Psoas muscle (tissue), 8 donors: ENCODE measurements around the gene FAIM2. TPM values are rescaled to one million over a fixed set of nuclear protein-coding genes. Genes with fewer than 3 reads are reported as not detected.

Source experiments
- ATAC-seq, 4 donors: fragments of 200-7000 bp; cut with Tn5 transposase; one replicate each; pipeline ENCODE4 v1.9.1; 2020; ENCODE audit warnings: moderate library complexity in 3 of 4, mild to moderate bottlenecking in 2 of 4
- DNase-seq, 2 donors: peaks; one replicate each; pipeline ENCODE4 v3.0.0-alpha.2; 2020
- H3K27ac ChIP-seq: fragments of 200-600 bp; one replicate; pipeline ENCODE4 v1.8.0; 2022
- H3K27me3 ChIP-seq, 3 donors: fragments of 200-600 bp in 1 of 3; one replicate each; pipeline versions ENCODE4 v1.6.1 to v1.8.0; 2013 to 2022; ENCODE audit warnings: low read length in 2 of 3, mild to moderate bottlenecking in 2 of 3, moderate library complexity in 1 of 3; ENCODE audit not compliant: insufficient read depth in 3 of 3
- H3K36me3 ChIP-seq, 2 donors: fragments of 200-600 bp in 1 of 2; one replicate each; pipeline versions ENCODE4 v1.6.1 to v1.8.0; 2013 to 2022; ENCODE audit warnings: low read depth in 1 of 2, mild to moderate bottlenecking in 1 of 2, moderate library complexity in 1 of 2; ENCODE audit not compliant: insufficient read depth in 1 of 2
- H3K4me1 ChIP-seq: fragments of 200-600 bp; one replicate; pipeline ENCODE4 v1.8.0; 2022
- H3K4me3 ChIP-seq: fragments of 200-600 bp; one replicate; pipeline ENCODE4 v1.8.0; 2022; ENCODE audit warnings: mild to moderate bottlenecking
- H3K9me3 ChIP-seq: fragments of 200-600 bp; one replicate; pipeline ENCODE4 v1.8.0; 2022
- WGBS, 3 donors: extraction: QIAGEN DNeasy Blood & Tissue Kit; methylation state at CpG; one replicate each; pipeline versions ENCODE4 v1.1.6 to v1.1.7; 2013; 5-methylcytosine and 5-hydroxymethylcytosine counted together
- intact Hi-C, 2 donors: fragments of 100-400 bp; cut with DNase I; formaldehyde crosslinking; loops; one replicate each; pipeline versions ENCODE4 v1.11.0 to v1.14.2; 2022
- polyA plus RNA-seq, 3 donors: library from polyadenylated mRNA; stranded (reverse); fragments of 200-250 nt; gene quantifications; one replicate each; pipeline ENCODE4 v1.2.3, GENCODE V29; 2013
- total RNA-seq, 4 donors: library from RNA; stranded (reverse); fragmentation: NEBNext Ultra II Directional in 2 of 4; extraction: Animal tissue kit (Norgen Biotek cat#: 25700) in 2 of 4; gene quantifications; one replicate each; pipeline versions ENCODE4 v1.2.1 to v1.2.4, GENCODE V29; 2021 to 2023
- TF ChIP-seq, protein P1 (sequence below): fragments of 200-600 bp; IDR thresholded peaks from one replicate; pipeline ENCODE4 v1.8.0; 2022; ENCODE audit warnings: antibody characterized with exemption
- donor health status: healthy with polysubstance abuse.
- donor health status: DM: no; HTN: no; CAD: no; lungs with moderate emphysema.
- donor health status: Bipolar disorder and iron deficiency.
- donor health status: healthy.
- donor health status: DM: yes; HTN: yes; CAD: no.
- donor health status: DM: no; HTN: no; CAD: no.
- donor health status: DM: no; HTN: no; CAD: no.
- donor health status: DM: yes; HTN: yes; CAD: no.

Gene FAIM2
- total and polyA plus RNA-seq, 7 donors, result 0.22 to 1.1 (median 0.58) TPM; not detected in 2

DNA sequence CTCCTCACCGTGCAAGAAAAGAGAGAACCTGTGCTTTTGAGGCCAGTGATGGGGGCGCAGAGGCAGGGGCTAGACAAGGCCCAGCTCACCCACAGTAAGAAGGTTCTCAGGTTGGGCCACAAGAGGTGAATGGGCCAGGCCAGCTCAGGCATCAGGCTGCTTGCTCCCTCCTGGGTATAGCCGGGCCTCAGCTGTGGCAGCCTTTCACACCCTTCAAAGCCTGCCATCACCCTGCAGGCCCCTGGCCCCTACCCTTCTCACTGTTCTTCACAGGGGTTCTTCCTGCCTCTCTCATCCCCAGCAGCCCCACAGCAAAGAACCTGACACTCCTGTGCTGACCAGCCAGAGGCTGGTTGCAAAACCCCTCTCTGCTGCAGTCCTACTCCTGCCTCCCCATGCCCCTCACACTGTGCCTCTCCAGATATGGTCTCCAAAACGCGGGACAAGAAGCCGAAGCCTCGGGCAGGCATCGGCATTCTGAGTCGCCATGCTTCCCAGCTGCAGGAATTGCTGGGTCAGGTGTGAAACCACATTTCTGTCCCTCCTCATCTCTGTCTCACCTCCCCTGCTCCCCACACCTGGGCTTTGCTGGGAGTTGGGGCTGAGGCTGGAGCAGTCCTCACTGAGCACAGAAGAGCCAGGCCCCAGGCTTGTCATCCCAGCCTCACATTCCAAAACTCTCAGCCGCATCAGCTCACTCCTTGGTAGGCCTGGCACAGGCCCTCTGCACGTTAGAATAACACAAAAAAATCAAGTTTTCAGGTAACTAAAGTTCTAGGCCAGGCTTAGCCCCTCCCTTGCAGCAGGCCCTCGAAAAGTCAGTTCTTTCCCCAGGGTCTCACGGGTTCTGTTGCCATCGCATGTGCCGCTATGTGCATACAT is 6.9 kb upstream of the FAIM2 start:
- intact Hi-C loops, result no loop called here
- WGBS, 3 donors, result 88 to 98% (median 97%) methylated on average over 15 of the region's 15 CpGs
- TF ChIP-seq, protein P1, sequence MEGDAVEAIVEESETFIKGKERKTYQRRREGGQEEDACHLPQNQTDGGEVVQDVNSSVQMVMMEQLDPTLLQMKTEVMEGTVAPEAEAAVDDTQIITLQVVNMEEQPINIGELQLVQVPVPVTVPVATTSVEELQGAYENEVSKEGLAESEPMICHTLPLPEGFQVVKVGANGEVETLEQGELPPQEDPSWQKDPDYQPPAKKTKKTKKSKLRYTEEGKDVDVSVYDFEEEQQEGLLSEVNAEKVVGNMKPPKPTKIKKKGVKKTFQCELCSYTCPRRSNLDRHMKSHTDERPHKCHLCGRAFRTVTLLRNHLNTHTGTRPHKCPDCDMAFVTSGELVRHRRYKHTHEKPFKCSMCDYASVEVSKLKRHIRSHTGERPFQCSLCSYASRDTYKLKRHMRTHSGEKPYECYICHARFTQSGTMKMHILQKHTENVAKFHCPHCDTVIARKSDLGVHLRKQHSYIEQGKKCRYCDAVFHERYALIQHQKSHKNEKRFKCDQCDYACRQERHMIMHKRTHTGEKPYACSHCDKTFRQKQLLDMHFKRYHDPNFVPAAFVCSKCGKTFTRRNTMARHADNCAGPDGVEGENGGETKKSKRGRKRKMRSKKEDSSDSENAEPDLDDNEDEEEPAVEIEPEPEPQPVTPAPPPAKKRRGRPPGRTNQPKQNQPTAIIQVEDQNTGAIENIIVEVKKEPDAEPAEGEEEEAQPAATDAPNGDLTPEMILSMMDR, result no peak
- Histone ChIP-seq H3K27ac (no peak overlapping the region), H3K4me3 (no peak overlapping the region), H3K36me3 (no peaks in the 10 kb centered on the region), H3K9me3 (no peaks in the 10 kb centered on the region), H3K27me3 (peaks cover 0 to 4% (median 1%) of the 10 kb centered on the region in 3 donors), H3K4me1 (no peaks in the 10 kb centered on the region)
- DNase-seq, result peak in 1 of 2 donors; percentile 38
- ATAC-seq, result no peak

- TF ChIP-seq, protein P1, result no peak
- ATAC-seq (no peak), DNase-seq (peak in 1 of 2 donors; percentile 42)
- 68 to 75% (median 72%) methylated on average over 16 of the region's 16 CpGs for WGBS, 3 donors
- intact Hi-C loops, result no loop called here
- Histone ChIP-seq H3K27me3 (peaks cover 0 to 11% (median 1%) of the 10 kb centered on the region in 3 donors), H3K36me3 (no peaks in the 10 kb centered on the region), H3K4me3 (no peak overlapping the region), H3K4me1 (no peaks in the 10 kb centered on the region), H3K27ac (no peak overlapping the region), H3K9me3 (no peaks in the 10 kb centered on the region)
Measured at GRCh38 chr12:49909826-49910225, 6.1 kb upstream of the FAIM2 start.

GRCh38 chr12:49909356-49909755 is 5.7 kb upstream of the FAIM2 start:
- Histone ChIP-seq H3K4me1 (no peaks in the 10 kb centered on the region), H3K36me3 (no peaks in the 10 kb centered on the region), H3K27me3 (peaks cover 0 to 15% (median 1%) of the 10 kb centered on the region in 3 donors), H3K4me3 (no peak overlapping the region), H3K27ac (no peak overlapping the region), H3K9me3 (no peaks in the 10 kb centered on the region)
- DNase-seq (peak in 1 of 2 donors; percentile 21), ATAC-seq (no peak)
- WGBS, 3 donors, result 94 to 98% (median 95%) methylated on average over 3 to 4 of the region's 4 CpGs
- TF ChIP-seq, protein P1, result no peak
- intact Hi-C loops, result no loop called here

- intact Hi-C loops, result no loop called here
- WGBS, 3 donors, result 73 to 92% (median 83%) methylated on average over 1 of the region's 1 CpG
- TF ChIP-seq, protein P1, result no peak
- no peaks in the 10 kb centered on the region for H3K36me3 ChIP-seq
- no peaks in the 10 kb centered on the region for H3K9me3 ChIP-seq
- H3K4me3 ChIP-seq, result no peak overlapping the region
- peaks cover 0 to 31% (median 7%) of the 10 kb centered on the region in 3 donors for H3K27me3 ChIP-seq
- no peak for ATAC-seq
- H3K27ac ChIP-seq, result no peak overlapping the region
- no peaks in the 10 kb centered on the region for H3K4me1 ChIP-seq
- no peak for DNase-seq
Measured at GRCh38 chr12:49907352-49907751, 3.7 kb upstream of the FAIM2 start.
